Caco-2 (cell line): Measurements from ENCODE around the gene CAND1. TPM values are rescaled to one million over a fixed set of nuclear protein-coding genes. Genes with fewer than 3 reads are reported as not detected.

ENCODE experiments used
- BruUV-seq: library from RNA; stranded (reverse); fragments of 400-500 nt; replicated peaks from 2 replicates; lab custom pipeline; 2021; lab: Mats Ljungman, UMichigan
- CTCF ChIA-PET: fragments of 300-600 bp; sonication (Branson Sonifier 250); formaldehyde crosslinking; loops from one replicate; lab custom pipeline; 2022; ENCODE audit warnings: antibody characterized with exemption; lab: Charles Lee
- POLR2A ChIA-PET: fragments of 300-600 bp; sonication (Branson Sonifier 250); formaldehyde crosslinking; loops from one replicate; lab custom pipeline; 2022; ENCODE audit warnings: antibody characterized with exemption; lab: Charles Lee
- DNase-seq, 2 experiments: peaks; one replicate each; pipeline versions ENCODE4 v3.0.0 to v3.0.0-alpha.2; 2020 to 2022
- H3K27me3 ChIP-seq: replicated peaks from 2 replicates; pipeline ENCODE4 v1.6.0; 2011; ENCODE audit warnings: low read length; ENCODE audit not compliant: control insufficient read depth, insufficient read depth
- H3K36me3 ChIP-seq: 2 replicates; pipeline ENCODE4 v1.5.1; 2011; ENCODE audit warnings: low read length; ENCODE audit not compliant: control insufficient read depth, insufficient read depth
- H3K4me1 ChIP-seq: fragments of 250-450 bp; sonication (Bioruptor Pico); 2 replicates; pipeline ENCODE4 v1.5.1; 2020; ENCODE audit warnings: mild to moderate bottlenecking
- H3K4me3 ChIP-seq: 2 replicates; pipeline ENCODE4 v1.5.1; 2011; ENCODE audit warnings: low read depth, mild to moderate bottlenecking, control low read depth, low read length
- H3K9me3 ChIP-seq: fragments of 250-450 bp; sonication (Bioruptor Pico); 2 replicates; pipeline ENCODE4 v1.5.1; 2020; ENCODE audit warnings: mild to moderate bottlenecking, moderate library complexity
- H3K27ac Mint-ChIP-seq: one replicate; pipeline ENCODE4 v1.8.0; 2022; ENCODE audit warnings: mixed read lengths; ENCODE audit not compliant: unreplicated experiment
- H3K27me3 Mint-ChIP-seq: one replicate; pipeline ENCODE4 v1.8.0; 2022; ENCODE audit warnings: mixed read lengths; ENCODE audit not compliant: insufficient read depth, unreplicated experiment
- H3K36me3 Mint-ChIP-seq: one replicate; pipeline ENCODE4 v1.8.0; 2022; ENCODE audit warnings: mild to moderate bottlenecking, mixed read lengths; ENCODE audit not compliant: insufficient read depth, unreplicated experiment
- H3K4me1 Mint-ChIP-seq: one replicate; pipeline ENCODE4 v1.8.0; 2022; ENCODE audit warnings: low read depth, mixed read lengths; ENCODE audit not compliant: unreplicated experiment
- H3K4me3 Mint-ChIP-seq: one replicate; pipeline ENCODE4 v1.8.0; 2022; ENCODE audit warnings: mild to moderate bottlenecking, moderate library complexity, mixed read lengths; ENCODE audit not compliant: unreplicated experiment
- H3K9me3 Mint-ChIP-seq: one replicate; pipeline ENCODE4 v1.8.0; 2022; ENCODE audit warnings: mixed read lengths; ENCODE audit not compliant: unreplicated experiment
- CTCF ChIP-seq, 2 experiments: fragments of 200-600 bp in 1 of 2; IDR thresholded peaks; 1 replicate in 1 of 2; 2 replicates in 1 of 2; pipeline versions ENCODE4 v1.5.1 to v1.8.0; 2011 to 2022; ENCODE audit warnings: antibody characterized with exemption in 1 of 2, control low read depth in 1 of 2, inconsistent platforms in 1 of 2, low read depth in 1 of 2, low read length in 1 of 2, mild to moderate bottlenecking in 1 of 2, moderate library complexity in 1 of 2; ENCODE audit not compliant: insufficient read depth in 1 of 2, severe bottlenecking in 1 of 2, unreplicated experiment in 1 of 2
- intact Hi-C: fragments of 100-400 bp; cut with micrococcal nuclease; formaldehyde crosslinking; loops from one replicate; pipeline ENCODE4 v1.10.0; 2022; ENCODE audit not compliant: unreplicated experiment
- total RNA-seq: library from RNA; stranded (reverse); gene quantifications from 2 replicates; pipeline ENCODE4 v1.2.3, GENCODE V29; 2022

Gene CAND1
- total RNA-seq, 1 experiment from 2014 or later, result 148 TPM

DNA sequence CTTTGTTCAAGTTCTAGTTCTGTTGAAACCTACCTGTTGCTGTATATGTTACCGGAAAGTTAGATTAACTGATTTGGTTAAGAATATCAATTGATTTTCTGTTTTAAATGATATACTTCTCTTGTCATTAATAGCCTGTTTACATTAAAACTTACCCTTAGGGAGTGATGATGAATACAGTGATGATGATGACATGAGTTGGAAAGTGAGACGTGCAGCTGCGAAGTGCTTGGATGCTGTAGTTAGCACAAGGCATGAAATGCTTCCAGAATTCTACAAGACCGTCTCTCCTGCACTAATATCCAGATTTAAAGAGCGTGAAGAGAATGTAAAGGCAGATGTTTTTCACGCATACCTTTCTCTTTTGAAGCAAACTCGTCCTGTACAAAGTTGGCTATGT lies 33.0 kb downstream of the CAND1 start:
- DNase-seq, result no peak
- Mint-ChIP-seq H3K27ac (no peak overlapping the region), H3K36me3 (peaks cover 46% of the 10 kb centered on the region), H3K4me1 (no peaks in the 10 kb centered on the region), H3K9me3 (no peaks in the 10 kb centered on the region), H3K4me3 (no peak overlapping the region), H3K27me3 (no peaks in the 10 kb centered on the region)
- Histone ChIP-seq H3K4me1 (no peaks in the 10 kb centered on the region), H3K4me3 (no peak overlapping the region), H3K36me3 (peaks cover 4% of the 10 kb centered on the region; the same call in 1 of the 2 replicates), H3K9me3 (no peaks in the 10 kb centered on the region), H3K27me3 (no peaks in the 10 kb centered on the region)
- TF ChIP-seq CTCF (IDR thresholded peaks at IDR 0.05; ENCODE audit: insufficient read depth in 1 of 2, low read depth in 1 of 2, low read length in 1 of 2, severe bottlenecking in 1 of 2, unreplicated experiment in 1 of 2), result no peak
- POLR2A ChIA-PET, result no interaction called here
- no TSS peak for BruUV-seq
- CTCF ChIA-PET, result no interaction called here
- intact Hi-C loops, result no loop called here

GRCh38 chr12:67305544-67305943 lies 36.4 kb downstream of the CAND1 start:
- Histone ChIP-seq H3K9me3 (no peaks in the 10 kb centered on the region), H3K4me1 (no peaks in the 10 kb centered on the region), H3K4me3 (no peak overlapping the region), H3K36me3 (peaks cover 4% of the 10 kb centered on the region; the same call in 1 of the 2 replicates), H3K27me3 (no peaks in the 10 kb centered on the region)
- H3K27ac Mint-ChIP-seq, result no peak overlapping the region
- H3K9me3 Mint-ChIP-seq, result no peaks in the 10 kb centered on the region
- CTCF ChIA-PET, result interaction anchor here (0.5 kb wide), 1 partner anchor 50 kb away, joined by 3 read pairs; no protein-coding TSS in a partner anchor
- no peaks in the 10 kb centered on the region for H3K4me1 Mint-ChIP-seq
- DNase-seq, result no peak
- intact Hi-C loops, result no loop called here
- TSS peak; percentile 26 for BruUV-seq
- H3K27me3 Mint-ChIP-seq, result no peaks in the 10 kb centered on the region
- H3K36me3 Mint-ChIP-seq, result peaks cover 65% of the 10 kb centered on the region
- H3K4me3 Mint-ChIP-seq, result no peak overlapping the region
- no peak for TF ChIP-seq CTCF (IDR thresholded peaks at IDR 0.05; ENCODE audit: insufficient read depth in 1 of 2, low read depth in 1 of 2, low read length in 1 of 2, severe bottlenecking in 1 of 2, unreplicated experiment in 1 of 2)
- POLR2A ChIA-PET, result interaction anchor here (0.8 kb wide), 1 partner anchor 36 kb away, joined by 3 read pairs; no protein-coding TSS in a partner anchor

GRCh38 chr12:67306712-67307111 lies 37.6 kb downstream of the CAND1 start:
- Histone ChIP-seq H3K9me3 (no peaks in the 10 kb centered on the region), H3K36me3 (peaks cover 4% of the 10 kb centered on the region; the same call in 1 of the 2 replicates), H3K4me1 (no peaks in the 10 kb centered on the region), H3K27me3 (no peaks in the 10 kb centered on the region), H3K4me3 (no peak overlapping the region)
- no TSS peak for BruUV-seq
- Mint-ChIP-seq H3K27ac (no peak overlapping the region), H3K4me1 (no peaks in the 10 kb centered on the region), H3K36me3 (peaks cover 73% of the 10 kb centered on the region), H3K4me3 (no peak overlapping the region), H3K9me3 (no peaks in the 10 kb centered on the region), H3K27me3 (no peaks in the 10 kb centered on the region)
- no peak for TF ChIP-seq CTCF (IDR thresholded peaks at IDR 0.05; ENCODE audit: insufficient read depth in 1 of 2, low read depth in 1 of 2, low read length in 1 of 2, severe bottlenecking in 1 of 2, unreplicated experiment in 1 of 2)
- intact Hi-C loops, result no loop called here
- POLR2A ChIA-PET, result no interaction called here
- no peak for DNase-seq
- CTCF ChIA-PET, result no interaction called here
